Activated gamma-delta T cell treated with anti-CD3 and anti-CD28 coated beads, Interleukin-2, amount 50 U/mL, for 16 hours (primary cell): ENCODE data around the gene CNTD1.
"Not testable (repeated sequence)": the region's sequence is repeated elsewhere in the genome, so short reads cannot be mapped to it uniquely, and the experiment has no call there.

Experiments
- DNase-seq: peaks from one replicate; pipeline ENCODE4 v3.0.0-alpha.2; 2020; ENCODE audit warnings: low read depth

The CNTD1 gene

GRCh38 chr17:42844761-42845555 is 46.3 kb downstream of the CNTD1 start:
- no peak for DNase-seq

GRCh38 chr17:42845556-42845917 is 46.9 kb downstream of the CNTD1 start:
- no peak for DNase-seq

GRCh38 chr17:42845918-42846593 is 47.4 kb downstream of the CNTD1 start:
- no peak for DNase-seq

GRCh38 chr17:42846594-42847280 is 48.1 kb downstream of the CNTD1 start:
- no peak for DNase-seq

GRCh38 chr17:42848093-42848492 is 49.4 kb downstream of the CNTD1 start:
- DNase-seq = no peak

- DNase-seq = no peak
These were observed 50.4 kb downstream of the CNTD1 start for GRCh38 chr17:42849031-42849430.

- DNase-seq = no peak
These were observed 51.0 kb downstream of the CNTD1 start for GRCh38 chr17:42849451-42850181.

GRCh38 chr17:42850954-42851353 is 52.3 kb downstream of the CNTD1 start, which contains the start of gene AOC3:
AOC3 (plus strand) TSS chr17:42851199; CDS start chr17:42851344, 145 bp downstream.
- no peak for DNase-seq

- DNase-seq = not testable (repeated sequence)
These were observed 52.9 kb downstream of the CNTD1 start for GRCh38 chr17:42851371-42852240.

GRCh38 chr17:42852351-42852750 is 53.7 kb downstream of the CNTD1 start:
- DNase-seq = no peak

GRCh38 chr17:42853004-42853403 is 54.3 kb downstream of the CNTD1 start:
- DNase-seq = no peak

- no peak for DNase-seq
These were observed 54.9 kb downstream of the CNTD1 start for GRCh38 chr17:42853597-42853967.

GRCh38 chr17:42853968-42854790 is 55.5 kb downstream of the CNTD1 start:
- DNase-seq = no peak

GRCh38 chr17:42855048-42855596 is 56.5 kb downstream of the CNTD1 start:
- DNase-seq = no peak

GRCh38 chr17:42856093-42856492 is 57.4 kb downstream of the CNTD1 start:
- DNase-seq = not testable (repeated sequence)

- not testable (repeated sequence) for DNase-seq
These were observed 57.9 kb downstream of the CNTD1 start for GRCh38 chr17:42856516-42856915.

GRCh38 chr17:42857389-42857788 is 58.7 kb downstream of the CNTD1 start:
- no peak for DNase-seq
